Middle frontal gyrus (tissue), 1 donor: ENCODE data around the gene DTD1.

Experiments used
- DNase-seq: peaks from one replicate; pipeline ENCODE4 v3.0.0-alpha.2; 2015; ENCODE audit warnings: low spot score; ENCODE audit errors: extremely low spot score

The DTD1 gene

DNA sequence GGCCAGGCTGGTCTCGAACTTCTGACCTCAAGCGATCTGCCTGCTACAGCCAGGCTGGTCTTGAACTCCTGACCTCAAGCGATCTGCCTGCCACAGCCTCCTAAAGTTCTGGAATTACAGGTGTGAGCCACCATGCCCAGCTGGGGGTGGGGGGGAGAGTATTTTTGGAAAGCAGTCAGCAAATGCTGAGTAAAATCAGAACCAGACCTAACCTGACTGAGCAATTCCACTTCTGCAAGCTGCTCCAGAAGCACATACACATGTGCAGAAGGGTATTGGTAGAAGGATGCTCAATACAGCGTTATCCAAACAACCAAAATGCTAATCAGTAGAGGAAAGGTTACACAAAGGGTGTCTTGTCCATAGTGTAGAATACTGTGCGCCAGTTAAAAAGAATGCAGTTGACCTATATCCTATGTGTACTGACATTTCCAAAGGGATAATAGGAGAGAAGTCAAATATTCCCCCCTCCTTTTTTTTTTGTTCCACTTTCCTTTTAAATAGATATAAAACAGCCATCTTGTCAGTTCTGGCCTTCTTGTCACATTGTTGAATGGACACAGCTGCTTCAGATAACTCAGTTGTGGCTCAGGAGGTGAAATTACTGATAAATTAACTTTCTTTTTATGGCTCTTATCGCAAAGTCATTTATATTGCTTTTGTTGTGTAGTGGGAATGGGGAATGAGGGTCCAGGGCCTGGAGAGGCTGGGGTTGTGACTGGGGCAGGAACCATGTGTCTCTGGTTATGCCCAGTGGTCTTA lies 74.6 kb downstream of the DTD1 start:
- no peak for DNase-seq

DNA sequence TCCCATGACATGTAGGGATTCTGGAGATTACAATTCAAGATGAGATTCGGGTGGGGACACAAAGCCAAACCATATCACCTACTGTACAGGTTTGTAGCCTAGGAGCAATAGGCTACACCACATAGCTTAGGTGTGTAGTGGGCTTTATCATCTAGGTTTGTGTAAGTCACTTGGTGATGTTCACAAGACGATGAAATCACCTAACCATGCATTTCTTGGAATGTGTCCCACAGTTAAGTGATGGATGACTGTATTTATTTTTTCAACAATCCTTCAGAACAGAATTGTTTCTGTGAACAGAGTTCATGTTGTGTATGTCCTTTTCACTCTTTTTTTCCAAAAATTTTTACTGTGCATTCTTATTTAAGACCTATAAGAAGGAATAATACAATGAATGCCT lies 76.1 kb downstream of the DTD1 start:
- DNase-seq = no peak

DNA sequence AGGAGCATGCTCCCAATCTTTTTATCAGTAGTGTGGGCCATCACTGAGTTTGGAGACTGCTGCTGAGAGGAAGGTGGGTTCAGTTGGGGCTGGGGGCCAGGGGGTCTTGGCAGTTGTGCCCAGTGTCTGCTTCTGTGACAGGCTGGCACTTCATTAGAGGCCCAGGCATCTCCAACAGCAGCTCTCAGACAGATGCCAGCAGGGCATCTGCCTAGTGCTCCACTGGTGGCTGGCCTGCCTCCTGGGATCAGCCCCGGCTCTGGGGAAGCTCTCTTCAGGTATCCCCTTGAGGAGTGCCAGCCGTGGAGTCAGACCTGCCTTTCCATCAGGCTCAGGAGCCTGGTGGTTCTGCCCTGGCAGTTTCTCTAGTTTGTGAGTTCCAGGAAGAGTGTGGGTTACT lies 77.3 kb downstream of the DTD1 start:
- no peak for DNase-seq

DNA sequence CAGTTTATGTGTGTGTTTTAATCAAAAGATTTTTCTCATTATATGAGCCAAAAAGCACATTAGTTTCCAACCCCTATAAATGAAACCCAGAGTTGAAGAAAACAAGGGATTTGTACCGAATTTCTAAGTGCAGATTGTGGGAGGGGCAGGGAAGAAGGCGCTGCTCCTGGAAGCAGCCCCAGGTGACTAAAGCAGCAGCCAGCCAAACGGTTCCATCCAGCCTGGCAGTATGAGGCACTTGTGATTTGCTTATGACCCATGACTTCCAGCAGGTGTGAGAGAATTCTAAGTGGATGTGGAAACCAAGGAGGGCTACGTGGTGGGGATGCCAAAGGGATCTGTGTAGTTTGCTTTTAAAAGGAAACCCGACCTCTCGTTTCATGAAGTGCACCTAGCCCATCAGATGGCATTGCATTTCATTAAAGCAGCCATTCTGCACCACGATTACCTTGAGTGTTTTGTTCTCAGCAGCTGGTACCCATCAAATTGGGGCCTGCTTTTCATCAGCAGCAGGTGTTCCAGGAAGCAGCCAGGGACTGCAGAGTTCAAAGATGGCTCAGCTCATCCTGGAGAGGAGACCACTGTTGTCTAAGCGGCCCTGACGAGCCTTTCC lies 79.1 kb downstream of the DTD1 start:
- DNase-seq = no peak

DNA sequence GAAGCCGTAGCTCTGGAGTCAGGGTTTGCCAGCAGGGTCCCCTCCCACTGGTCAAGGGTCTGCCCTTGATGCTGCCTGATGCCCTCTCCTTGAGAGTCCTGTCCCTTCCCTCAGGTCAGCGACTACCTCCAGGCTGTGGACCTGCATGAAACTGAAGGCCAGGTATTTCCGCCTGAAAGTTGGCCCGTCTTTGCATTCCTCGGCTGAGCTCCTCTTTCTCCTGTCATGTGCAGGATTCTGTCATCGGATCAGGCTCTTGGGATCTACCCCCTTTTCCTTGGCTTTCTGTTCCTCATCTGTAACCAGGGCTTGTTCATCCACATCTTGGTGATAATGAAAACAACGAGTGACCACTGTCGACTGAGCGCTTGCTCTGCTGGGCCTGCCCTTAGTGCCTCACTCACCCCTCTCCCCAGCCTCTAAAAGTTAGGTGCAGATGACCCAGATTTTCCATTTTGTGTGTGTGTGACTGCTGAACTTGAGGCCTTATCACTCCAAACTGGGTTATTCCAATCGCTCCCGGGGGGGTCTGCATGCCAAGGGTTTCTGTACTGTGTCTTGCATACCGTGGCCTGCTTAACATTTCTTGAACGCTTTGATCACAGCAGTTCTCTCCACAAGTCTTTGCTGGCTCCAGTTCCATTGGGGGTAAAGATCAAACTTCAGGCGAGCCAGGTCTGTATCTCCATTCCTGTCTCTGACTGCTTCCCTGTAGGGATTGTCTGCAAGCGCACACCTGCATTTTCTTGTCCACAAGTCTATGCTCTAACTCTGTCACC lies 81.6 kb downstream of the DTD1 start:
- DNase-seq = no peak

DNA sequence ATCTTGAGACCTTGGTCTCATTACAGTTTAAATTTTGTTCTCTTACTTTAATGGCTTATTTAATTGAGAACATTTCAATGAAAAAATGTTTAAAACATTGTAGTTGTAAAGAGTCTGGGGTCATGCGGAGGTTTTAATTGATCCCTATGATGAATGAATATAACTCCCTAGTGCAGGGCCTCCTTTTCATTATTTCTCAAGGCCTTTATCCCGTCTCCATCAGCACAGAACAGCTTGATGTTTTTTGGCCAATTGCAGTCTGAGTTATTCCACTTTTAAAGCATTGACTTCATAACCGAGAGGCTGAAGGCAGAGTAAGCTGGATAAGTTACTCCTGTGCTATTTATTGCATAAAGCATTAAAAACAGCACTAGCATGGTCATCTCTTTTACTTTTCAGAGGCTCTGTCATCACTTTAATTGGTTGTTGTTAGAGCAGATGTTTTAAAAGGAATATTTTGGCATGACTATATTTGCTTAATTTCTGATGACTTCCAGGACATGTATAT lies 83.4 kb downstream of the DTD1 start:
- DNase-seq = no peak

DNA sequence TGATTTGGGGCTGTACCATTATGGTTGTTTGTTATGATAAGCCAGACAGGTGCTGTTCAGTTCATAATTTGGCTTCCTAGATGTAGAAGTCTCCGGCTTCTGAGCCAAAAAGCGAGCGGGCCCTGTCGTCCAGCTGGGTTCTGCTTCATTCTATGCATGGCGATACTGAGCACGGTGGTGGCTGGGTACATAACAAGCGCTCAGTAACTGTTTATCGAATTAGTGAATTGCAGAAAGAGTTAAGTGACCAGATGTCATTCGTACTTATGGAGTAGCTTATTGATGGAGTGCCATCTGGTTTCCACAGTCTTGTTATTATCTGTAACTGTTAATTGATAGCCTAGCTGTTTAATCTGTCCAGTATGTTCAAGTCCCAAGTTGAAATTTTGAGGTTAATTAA lies 85.0 kb downstream of the DTD1 start:
- DNase-seq = no peak

DNA sequence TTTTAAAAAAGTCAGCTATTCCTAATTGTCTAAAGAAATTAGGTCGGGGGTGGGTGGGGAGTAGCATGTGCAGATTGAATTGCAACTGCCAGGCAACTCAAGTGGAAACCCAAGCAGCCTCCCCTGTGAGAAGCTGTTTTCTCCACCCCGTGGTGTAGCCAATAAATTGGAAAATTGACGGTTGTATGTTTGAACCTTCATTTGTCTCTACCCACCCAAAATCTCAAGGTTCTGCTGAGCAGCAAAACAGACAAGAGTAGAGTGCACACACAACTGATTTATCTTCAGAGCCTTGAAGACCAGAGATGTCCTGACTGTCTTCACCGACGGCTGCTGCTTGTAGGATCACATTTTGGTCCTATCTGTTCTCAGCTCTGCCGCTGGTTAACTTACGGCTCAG lies 88.5 kb downstream of the DTD1 start:
- no peak for DNase-seq

DNA sequence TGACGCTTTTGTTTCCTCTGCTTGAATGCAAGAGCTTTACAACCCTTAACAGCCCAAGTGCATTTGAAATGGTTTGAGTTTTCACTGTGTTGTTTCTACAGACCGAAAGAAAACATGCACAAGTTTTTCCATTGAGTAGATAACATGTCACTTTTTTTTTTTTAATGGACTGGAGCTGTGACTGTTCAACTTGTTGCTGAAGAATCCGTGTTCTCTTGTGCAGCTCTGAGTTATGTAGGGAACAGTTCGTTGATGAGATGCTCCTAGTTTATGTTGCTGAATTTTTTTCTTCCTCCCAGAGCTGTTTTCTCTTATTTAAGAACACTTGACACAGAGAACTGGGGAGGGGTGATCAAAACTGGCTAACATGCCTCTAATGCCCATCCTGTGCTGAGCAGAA lies 89.3 kb downstream of the DTD1 start:
- DNase-seq = no peak

DNA sequence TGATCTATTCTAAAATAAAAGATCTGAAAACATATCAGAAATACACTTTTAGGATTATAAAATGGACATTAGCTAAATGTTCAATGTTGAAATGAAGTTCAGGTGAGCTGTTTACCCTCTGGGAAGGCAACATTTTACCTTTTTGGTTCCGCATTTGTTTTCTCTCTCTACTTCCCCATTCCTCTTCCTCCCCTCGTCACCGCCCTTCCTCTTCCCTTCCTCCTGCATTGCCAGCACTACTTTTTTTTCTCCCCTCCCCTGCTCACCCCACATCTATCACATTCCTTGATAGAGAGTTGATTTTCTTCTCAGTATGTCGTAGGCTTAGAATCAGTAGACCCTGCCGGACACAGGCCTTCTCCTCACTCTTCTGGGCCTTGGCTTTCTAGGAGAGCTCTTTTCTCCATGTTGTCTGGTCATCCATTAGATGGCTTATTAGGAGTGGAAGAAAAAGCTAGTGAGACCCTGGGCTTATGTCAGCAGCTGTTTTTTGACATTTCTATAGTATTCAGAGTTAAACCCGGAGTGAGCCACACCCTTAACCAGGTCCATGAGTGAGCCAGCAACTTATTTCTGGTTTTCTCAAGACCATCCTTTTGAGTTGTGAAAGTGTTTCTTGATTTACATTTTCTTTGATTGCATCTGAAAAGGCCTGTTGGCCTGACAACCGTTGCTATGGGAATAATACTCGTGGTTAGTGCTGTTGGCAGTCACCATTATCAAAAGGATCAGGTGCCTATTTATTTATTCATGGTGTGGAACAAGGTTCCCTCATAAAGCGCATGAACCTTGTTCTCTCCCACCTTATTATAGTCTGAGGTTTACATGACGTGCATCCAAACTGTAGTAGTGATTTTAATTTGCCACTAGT lies 90.9 kb downstream of the DTD1 start:
- no peak for DNase-seq

DNA sequence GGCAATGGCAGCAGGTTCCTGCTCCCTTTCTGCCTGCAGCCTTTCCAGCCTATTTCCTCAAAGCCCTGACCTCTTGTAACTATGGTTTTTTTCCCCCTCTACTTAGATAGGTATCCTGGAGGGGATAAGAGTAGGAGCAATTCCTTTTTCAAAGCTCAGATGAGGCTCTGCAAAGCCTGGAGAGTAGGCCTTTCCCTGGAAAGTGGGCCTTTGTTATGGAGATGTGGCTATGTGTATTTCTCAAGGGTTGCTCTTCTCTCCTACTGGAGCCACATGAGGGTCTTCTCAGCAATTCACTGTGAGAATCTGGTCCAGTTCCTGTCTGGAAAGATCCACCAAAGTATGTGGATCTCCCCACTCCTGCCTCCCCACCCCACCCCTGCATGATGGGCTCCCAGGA lies 96.0 kb downstream of the DTD1 start:
- DNase-seq = no peak

DNA sequence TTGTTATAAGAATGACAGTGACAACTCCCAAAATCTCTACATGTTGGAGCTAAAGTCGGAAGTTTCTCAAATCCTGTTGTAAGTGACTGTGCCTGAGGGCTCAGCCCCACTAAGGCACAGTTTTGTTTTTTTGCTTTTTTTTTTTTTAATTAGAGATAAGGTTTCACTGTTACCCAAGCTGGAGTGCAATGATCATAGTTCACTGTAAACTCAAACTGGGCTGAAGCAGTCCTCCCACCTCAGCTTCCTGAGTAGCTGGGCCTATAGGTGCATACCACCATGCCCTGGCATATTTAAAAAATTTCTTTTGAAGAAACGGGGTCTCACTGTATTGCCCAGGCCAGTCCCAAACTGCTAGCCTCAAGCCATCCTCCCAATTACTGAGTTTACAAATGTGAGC lies 96.9 kb downstream of the DTD1 start:
- DNase-seq = no peak

DNA sequence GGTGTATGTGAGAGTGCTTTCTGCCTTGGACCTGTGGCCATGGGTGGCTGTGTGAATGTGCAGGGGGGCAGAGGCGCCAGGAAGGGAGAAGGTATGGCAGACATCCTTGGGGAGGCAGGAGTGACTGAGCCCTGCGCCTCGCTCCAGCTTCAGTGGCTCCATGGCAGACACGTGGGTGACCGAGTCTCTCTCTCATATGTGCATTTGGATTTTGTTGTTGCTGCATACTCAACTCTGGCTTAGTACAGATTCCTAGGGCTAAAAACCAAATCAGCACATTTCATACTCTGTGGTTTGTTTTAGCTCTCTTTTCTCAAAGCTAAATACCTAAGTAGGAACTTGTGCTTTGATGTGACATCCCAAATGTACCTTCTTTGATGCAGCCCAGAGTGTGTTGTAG lies 97.6 kb downstream of the DTD1 start:
- no peak for DNase-seq

DNA sequence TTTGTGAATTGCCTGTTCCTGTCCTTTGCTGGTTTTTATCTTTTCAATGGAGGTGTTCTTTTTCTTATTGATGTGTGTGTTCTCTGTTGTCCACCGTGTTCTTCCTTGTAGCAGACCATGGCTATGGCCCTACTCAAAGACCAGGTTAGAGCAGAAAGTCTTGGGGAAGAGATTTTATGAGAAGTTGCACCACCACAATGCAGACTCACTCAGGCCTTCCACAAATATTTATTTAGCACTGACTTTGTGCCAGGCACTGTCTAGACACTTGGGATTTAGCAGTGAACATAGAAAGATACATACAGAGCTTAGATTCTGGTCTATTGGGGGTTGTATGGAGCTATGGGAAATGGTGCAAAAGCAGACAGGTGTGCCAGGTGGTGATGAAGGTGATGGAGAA lies 98.8 kb downstream of the DTD1 start:
- DNase-seq = no peak

DNA sequence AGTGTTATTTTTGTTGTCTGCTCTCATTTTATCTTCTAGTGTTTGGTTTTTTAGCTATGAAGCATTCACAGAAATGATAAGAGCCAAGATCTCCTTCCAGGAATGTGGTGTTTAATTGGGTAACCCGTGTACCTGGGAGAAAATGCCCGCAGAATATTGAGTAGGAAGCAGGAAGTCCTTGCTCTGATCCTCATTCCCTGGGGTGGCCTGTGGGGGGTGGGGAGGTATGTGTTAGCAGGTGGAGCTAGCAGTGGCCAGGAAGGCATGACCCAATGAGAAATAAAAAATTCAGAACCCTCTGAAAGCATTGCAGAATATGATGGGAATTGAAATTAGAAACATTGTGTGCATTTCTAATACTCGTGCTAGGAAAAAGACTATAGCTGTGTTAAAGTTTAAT lies 100.8 kb downstream of the DTD1 start:
- no peak for DNase-seq

DNA sequence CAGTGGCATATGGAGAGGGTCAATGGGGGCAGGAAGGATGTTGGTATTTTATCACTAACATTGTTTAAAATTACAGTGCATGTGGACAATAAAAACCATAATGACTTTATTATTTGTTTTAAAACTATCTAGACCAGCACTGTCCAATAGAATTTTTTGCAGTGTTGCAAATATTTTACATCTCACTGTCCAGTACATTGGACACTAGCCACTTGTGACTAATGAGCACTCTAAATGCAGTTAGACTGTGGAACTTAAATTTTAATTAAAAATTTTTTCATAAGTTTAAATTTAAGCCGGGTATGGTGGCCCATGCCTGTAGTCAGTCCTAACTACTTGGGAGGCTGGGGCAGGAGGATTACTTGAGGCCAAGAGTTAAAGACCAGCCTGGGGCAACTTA lies 101.7 kb downstream of the DTD1 start:
- no peak for DNase-seq

DNA sequence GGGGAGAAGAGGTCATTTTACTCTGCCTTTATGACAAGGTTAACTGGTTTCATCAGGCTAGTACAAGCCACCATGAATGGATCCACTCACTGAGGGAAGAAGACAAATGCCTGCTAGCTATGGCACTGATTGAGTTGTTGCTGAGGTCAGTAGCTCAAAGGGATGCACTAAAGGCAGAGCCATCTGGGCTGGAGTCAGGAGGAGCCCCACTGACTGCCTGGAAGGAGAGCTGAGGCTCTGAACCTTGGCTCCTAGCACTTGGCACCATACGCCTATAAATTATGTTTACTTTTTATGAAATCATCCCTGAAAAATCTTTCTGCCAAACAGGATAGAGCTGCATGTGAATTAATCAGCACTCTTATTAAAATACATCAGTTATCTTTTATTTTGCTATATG lies 104.6 kb downstream of the DTD1 start:
- no peak for DNase-seq

DNA sequence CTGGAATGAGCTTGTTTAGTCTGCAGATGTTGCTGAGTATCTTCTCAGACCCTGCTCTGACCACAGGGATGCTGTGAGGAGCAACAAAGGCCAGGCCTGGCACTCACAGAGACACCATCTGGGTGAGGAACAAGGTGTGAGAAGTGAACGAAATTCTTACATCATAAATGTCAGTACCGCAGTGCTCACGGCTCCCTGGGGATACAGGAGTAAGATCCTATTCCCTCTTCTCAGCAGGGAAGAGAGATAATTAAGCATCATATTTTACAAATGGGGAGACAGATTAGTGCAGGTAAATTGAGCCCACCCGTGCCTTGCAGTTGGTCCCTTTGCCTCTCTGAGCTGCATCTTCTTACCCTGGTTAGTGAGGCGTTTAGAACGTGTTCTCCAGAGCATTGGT lies 106.2 kb downstream of the DTD1 start:
- no peak for DNase-seq

DNA sequence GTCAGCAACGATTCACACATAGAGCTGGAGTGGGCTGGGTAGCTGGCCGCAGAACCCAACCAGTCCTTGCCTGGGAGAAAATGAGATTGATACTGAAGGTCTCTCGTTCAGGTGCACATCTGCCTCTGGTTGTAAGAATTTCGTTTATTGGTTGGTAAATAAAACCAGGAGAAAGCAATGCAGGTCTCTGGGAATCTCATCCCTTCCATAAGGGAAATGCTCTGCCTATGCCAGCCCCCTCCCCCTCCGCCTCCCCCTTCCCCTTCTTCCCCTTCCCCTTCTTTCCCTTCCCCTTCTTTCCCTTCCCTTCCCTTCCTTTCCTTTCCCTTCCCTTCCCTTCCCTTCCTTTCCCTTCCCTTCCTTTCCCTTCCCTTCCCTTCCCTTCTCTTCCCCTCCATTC lies 107.3 kb downstream of the DTD1 start:
- DNase-seq = no peak

DNA sequence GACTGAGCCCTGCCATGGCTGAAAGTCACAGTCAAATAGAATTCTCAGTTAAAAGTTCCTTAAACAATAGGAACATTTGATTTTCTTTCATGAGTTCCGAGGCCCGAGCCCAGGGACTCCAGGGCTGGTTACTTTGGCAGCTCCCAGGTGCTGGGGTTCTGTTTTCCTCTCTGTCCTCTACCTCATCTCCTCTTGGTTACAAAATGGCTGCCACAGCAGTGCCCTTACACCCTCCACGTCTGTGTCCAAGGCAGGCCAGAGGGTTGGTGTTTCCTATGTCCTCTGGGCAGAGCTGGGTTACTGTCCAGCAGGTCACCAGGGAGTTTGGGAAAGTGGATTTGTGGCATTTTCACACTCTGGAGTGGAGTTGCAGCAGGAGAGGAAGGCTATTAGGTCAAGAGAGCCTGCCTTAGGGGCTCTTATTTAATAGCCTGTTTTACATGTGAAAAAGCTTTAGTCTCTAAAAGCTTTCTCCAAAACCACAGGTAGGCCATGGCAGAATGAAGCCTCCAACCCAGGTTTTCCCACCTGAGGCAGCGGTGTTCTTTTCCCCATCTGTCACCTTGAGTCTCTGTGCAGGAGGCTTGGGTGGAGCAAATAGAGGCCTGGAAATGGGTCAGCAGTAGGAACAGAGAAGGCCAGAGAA lies 111.0 kb downstream of the DTD1 start:
- no peak for DNase-seq

DNA sequence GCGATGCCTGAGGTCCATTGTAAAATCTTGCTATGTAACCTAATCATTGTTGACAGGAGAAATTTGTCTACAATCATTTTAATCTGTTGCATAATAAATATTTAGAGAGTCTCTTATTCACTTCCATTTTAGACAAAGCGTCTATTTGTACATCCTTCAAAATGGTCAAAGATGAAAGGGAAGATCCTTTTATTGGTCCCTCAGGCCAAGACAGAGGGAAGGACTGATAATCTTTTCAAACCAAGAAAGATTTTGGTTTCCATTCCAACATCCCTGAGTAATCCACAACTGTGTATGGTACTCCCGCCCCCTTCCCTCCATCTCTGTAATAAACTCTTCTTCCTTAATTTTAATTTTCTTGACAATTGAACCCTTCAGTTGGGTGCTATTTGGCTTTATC lies 114.1 kb downstream of the DTD1 start:
- no peak for DNase-seq
